LoVo (cell line): ENCODE data around the gene DGKQ.

Experiments
- DNase-seq: peaks from one replicate; pipeline ENCODE4 v3.0.0-alpha.2; 2016; ENCODE audit warnings: low spot score

Gene DGKQ

GRCh38 chr4:961351-962230 is 11.8 kb downstream of the DGKQ start:
- DNase-seq = no peak

DNA sequence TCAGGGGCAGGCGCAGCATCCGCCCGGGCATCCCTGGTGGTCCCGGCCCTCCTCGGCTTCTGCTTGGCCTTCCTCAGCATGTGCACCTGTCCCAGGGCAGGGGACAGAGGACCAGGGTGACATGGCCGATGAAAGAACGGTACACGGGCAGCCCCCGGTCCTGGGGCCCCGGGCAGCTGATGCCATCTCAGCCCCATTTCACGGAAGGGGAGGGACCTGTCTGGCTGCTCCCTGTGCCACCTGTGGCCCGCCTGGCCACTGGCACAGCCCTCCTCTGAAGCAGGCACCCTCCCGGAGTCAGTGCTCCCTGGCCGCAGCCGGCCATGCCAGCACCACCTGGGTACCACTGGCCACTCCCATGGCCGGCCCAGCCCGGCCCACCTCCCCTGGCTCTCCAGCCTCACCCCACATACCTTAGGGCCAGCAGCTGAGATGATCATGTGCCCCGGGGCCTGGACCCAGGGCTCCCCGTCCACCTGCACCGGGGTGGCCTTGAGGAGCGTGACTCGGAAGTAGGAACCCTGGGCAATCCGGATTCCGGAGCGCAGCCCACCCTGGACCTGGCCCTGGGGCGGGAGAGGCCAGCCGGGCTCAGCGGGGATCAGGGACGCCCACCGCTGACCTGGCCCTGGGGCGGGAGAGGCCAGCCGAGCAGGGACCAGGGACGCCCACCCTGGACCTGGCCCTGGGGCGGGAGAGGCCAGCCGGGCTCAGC is 12.6 kb downstream of the DGKQ start:
- no peak for DNase-seq

DNA sequence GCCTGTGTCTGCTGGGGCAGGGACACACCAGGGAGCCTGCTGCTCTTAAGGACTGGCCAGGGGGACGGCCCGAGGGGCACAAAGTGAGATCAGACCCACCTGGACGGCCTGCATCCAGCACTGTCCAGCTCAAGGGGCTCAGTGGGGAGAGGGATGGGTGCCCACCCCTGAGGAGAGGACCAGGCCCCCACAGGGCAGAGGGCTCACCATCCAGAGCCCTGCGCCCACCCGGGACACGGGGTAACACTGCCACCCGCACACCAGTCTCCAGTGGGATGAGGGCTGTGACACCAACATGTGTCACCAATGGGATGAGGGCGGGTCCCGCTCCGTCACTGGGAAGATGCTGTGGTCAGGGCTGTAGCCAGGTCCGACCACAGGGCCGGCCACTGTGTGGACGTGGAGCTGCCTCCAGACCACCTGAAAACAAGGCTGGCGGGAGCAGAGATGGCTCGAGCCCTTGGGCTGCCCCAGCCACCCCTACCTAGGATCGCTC is 13.2 kb downstream of the DGKQ start:
- no peak for DNase-seq

DNA sequence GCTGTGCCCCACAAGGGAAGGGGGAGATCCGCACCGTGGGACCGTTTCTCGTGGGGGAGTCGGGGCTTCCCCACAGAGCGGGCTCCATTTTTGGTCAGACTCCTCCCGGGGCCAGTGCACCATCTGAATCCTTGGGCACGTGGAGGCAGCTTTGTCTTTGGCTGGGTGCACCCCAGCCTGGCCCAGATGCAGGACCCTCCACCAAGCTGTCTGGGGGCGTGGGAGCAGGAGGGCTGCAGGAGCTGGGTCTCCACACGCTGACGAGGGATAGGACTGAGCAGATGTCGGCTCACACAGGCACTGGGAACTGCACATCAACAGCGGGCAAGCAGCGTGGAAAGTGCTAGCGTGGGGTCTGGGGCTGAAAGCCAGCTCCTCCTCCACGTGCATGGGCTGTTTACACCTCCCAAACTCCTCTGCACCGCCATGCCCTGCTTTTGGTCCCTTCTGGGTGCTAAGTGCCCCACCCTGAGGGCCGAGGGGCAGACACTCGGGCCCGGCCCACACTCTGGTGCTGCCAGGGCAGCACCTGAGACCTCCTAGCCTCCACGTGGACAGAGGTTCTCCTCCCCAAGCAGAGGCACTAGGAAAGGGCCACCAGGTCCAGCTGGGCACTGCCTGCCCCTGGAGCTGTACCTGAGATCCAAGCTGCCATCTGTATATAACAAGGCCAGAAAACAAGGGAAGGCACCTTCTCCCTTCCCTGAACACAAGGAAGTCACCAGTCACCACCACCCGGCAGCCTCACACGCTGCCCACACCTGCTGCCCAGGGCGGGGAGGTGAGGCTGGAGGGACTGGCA is 13.8 kb downstream of the DGKQ start:
- no peak for DNase-seq

DNA sequence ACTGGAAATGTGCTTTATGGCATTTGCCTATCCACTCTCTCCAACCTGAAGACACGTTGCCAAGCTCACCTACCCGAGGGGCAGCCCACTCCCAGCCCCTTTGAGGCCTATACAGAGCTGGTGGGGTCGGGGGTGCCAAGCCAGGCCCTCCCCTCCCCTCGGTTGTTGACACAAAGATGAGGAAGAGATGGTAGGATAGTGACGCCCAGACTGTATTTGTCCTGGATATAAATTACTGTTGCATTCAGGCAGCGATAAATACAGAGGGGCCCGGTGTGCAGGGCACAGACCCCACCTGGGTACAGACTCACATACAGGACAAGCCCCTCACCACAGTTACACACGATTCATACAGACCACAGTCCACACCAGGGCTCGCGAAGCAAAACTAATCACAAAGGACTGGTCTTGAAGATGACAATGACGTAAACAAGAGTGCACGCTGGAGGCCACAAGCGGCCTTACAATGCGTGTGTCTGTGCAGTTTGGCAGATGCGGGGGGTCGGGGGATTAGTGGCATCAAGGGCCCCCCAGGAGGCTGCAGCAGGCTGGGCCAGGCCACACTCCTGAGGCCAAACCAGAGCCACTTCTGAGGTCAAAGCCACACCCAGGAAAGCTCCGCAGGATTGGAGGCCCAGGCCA is 14.6 kb downstream of the DGKQ start:
- DNase-seq = no peak

- DNase-seq = no peak
Observed at GRCh38 chr4:958314-958665, 15.1 kb downstream of the DGKQ start.

- no peak for DNase-seq
Observed at GRCh38 chr4:957581-958313, 15.6 kb downstream of the DGKQ start.

GRCh38 chr4:957231-957580 is 16.2 kb downstream of the DGKQ start:
- no peak for DNase-seq

- DNase-seq = no peak
Observed at GRCh38 chr4:956531-957230, 16.7 kb downstream of the DGKQ start.

- no peak for DNase-seq
Observed at GRCh38 chr4:955931-956381, 17.4 kb downstream of the DGKQ start.

- no peak for DNase-seq
Observed at GRCh38 chr4:955161-955921, 18.0 kb downstream of the DGKQ start.

DNA sequence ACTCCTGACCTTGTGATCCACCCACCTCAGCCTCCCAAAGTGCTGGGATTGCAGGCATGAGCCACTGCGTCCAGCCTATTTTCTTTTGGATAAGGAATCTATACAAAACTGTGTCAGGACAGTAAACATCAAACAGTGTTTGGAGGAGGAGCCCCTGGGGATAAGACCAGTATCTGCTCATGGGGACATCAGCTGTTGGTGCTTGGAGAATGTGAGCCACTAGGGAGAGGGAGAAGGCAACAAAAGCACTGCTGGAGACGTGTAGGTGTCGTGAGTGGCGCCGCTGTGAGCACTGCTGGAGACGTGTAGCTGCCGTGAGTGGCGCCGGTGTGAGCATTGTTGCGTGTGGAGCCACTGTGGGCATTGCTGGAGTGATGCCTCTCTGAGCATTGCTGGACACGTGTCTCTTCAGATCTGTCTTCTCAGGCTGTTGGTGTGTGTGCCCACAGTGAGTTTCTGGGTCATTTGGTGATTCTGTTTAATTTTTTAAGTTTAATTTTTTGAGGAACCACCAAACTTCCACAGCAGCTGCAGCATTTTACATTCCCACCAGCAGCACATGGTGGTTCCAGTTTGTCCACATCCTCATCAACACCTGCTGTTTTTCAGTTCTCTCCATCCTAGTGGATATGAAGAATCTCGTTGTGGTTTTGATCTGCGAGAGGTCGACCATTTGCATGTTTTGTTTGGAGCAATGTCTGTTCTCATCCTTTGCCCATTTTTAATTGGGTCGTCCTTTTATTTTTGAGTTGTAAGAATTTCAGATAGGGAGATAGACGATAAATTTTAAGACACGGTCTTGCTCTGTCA is 19.0 kb downstream of the DGKQ start:
- no peak for DNase-seq

DNA sequence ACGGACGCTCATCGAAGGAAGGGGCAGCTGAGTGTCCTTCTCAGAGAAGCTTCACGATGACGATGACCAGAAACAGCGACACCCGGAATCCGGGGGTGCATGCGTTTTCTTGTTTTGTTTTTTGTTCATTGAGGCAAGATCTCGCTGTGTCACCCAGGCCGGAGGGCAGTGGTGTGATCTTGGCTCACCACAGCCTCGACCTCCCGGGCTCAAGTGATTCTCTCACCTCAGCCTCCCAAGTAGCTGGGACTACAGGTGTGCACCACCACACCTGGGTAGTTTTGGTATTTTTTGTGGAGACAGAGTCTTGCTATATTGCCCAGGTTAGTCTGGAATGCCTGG is 19.8 kb downstream of the DGKQ start:
- DNase-seq = no peak

GRCh38 chr4:952881-953573 is 20.3 kb downstream of the DGKQ start:
- DNase-seq = no peak

- DNase-seq = no peak
Observed at GRCh38 chr4:951594-952468, 21.5 kb downstream of the DGKQ start.

DNA sequence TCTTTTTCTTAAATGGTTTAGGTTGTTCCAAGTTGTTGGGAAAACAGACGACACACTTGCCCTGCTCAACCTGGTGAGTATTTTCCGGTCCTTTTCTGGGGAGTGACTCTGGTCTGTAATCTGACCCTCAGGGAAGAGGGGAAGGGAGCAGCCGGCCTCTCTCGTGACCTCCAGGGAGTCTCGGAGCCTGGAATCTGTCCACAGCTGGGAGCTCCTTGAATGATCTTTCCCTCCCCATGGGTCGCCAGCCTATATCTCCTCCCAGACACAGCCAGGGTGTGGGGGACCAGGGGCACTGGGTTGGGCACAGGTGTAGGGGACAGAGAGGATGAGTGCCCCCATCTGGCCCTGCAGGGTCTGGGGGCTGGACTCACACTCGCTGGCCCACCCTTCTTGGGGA is 22.2 kb downstream of the DGKQ start:
- DNase-seq = no peak
